Common myeloid progenitor, CD34-positive (primary cell): Measurements from ENCODE around the gene PALM2AKAP2.

Source experiments
- CTCF ChIA-PET: fragments of 350-600 bp; sonication (Branson Sonifier 250); formaldehyde crosslinking; loops from one replicate; lab custom pipeline; 2021; ENCODE audit warnings: antibody characterized with exemption; lab: Charles Lee
- POLR2A ChIA-PET: fragments of 350-600 bp; sonication (Branson Sonifier 250); formaldehyde crosslinking; loops from one replicate; lab custom pipeline; 2021; ENCODE audit warnings: antibody characterized with exemption; lab: Charles Lee
- DNase-seq, 3 donors: peaks; one replicate each; pipeline versions ENCODE4 v3.0.0 to v3.0.0-alpha.2; 2013
- H3K27ac ChIP-seq, 2 experiments: 1 replicate in 1 of 2; 2 replicates in 1 of 2; pipeline ENCODE4 v1.7.0; 2013; ENCODE audit warnings: inconsistent platforms in 2 of 2, low read length in 2 of 2, mild to moderate bottlenecking in 2 of 2, low read depth in 1 of 2, moderate library complexity in 1 of 2; ENCODE audit not compliant: severe bottlenecking in 2 of 2, insufficient read depth in 1 of 2, poor library complexity in 1 of 2
- H3K27me3 ChIP-seq, 5 experiments: replicated peaks in 2 of 5; 1 replicate in 3 of 5; 2 replicates in 2 of 5; pipeline versions ENCODE4 v1.6.1 to v1.7.0; 2013; ENCODE audit warnings: low read length in 4 of 5, mild to moderate bottlenecking in 2 of 5, moderate library complexity in 2 of 5, inconsistent platforms in 1 of 5; ENCODE audit not compliant: insufficient read depth in 5 of 5, control insufficient read depth in 4 of 5
- H3K36me3 ChIP-seq, 4 experiments: 1 replicate in 2 of 4; 2 replicates in 2 of 4; pipeline versions ENCODE4 v1.6.1 to v1.7.0; 2013; ENCODE audit warnings: low read length in 3 of 4, control low read depth in 1 of 4, mild to moderate bottlenecking in 1 of 4; ENCODE audit not compliant: control insufficient read depth in 4 of 4, insufficient read depth in 4 of 4
- H3K4me1 ChIP-seq, 4 experiments: 1 replicate in 3 of 4; 2 replicates in 1 of 4; pipeline versions ENCODE4 v1.6.1 to v1.7.1; 2013; ENCODE audit warnings: low read length in 3 of 4, mild to moderate bottlenecking in 3 of 4, control low read depth in 1 of 4, inconsistent platforms in 1 of 4, moderate library complexity in 1 of 4; ENCODE audit not compliant: control insufficient read depth in 4 of 4, insufficient read depth in 4 of 4; ENCODE audit errors: control extremely low read depth in 1 of 4
- H3K4me3 ChIP-seq, 7 experiments: 1 replicate in 4 of 7; 2 replicates in 3 of 7; pipeline versions ENCODE4 v1.5.1 to v1.7.0; 2013; ENCODE audit warnings: mild to moderate bottlenecking in 7 of 7, low read length in 6 of 7, moderate library complexity in 6 of 7, inconsistent platforms in 2 of 7, low read depth in 2 of 7, control low read depth in 1 of 7; ENCODE audit not compliant: insufficient read depth in 4 of 7, control insufficient read depth in 1 of 7; ENCODE audit errors: extremely low read depth in 1 of 7
- H3K9me3 ChIP-seq, 5 experiments: 1 replicate in 4 of 5; 2 replicates in 1 of 5; pipeline versions ENCODE4 v1.6.1 to v1.7.1; 2013; ENCODE audit warnings: low read length in 4 of 5, mild to moderate bottlenecking in 2 of 5, inconsistent platforms in 1 of 5, low read depth in 1 of 5, moderate library complexity in 1 of 5; ENCODE audit not compliant: control insufficient read depth in 4 of 5, insufficient read depth in 2 of 5; ENCODE audit errors: control extremely low read depth in 1 of 5
- WGBS: methylation state at CpG from one replicate; pipeline ENCODE4 v1.1.5; 2013; ENCODE audit not compliant: insufficient coverage; 5-methylcytosine and 5-hydroxymethylcytosine counted together

Gene PALM2AKAP2

DNA sequence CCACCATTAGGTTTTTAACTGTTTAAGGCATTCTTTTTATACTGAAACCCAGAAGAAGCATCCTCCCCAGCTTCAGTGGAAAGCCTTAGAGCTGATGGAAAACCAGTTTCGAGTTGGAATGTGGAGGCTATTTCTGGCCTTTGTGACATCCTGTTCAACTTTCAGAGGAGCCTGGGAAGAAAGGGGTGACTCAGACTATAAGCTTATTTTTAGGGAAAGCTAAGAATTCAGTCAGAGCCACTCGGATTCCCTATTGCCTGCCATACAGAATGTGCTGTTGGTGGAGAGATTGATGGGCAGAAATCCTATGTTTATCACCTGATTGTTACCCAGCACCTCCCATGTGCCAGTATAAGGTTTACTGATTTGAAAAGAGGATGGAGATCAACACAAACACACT lies 19.8 kb downstream of the PALM2AKAP2 start:
- Histone ChIP-seq H3K36me3 (no peaks in the 10 kb centered on the region), H3K27ac (no peak overlapping the region), H3K4me3 (no peak overlapping the region), H3K4me1 (no peaks in the 10 kb centered on the region), H3K9me3 (no peaks in the 10 kb centered on the region), H3K27me3 (peaks cover 0 to 20% (median 8%) of the 10 kb centered on the region in 5 experiments)
- WGBS, result 36% methylated on average over 1 of the region's 2 CpGs
- ChIA-PET POLR2A (no interaction called here), CTCF (interaction anchor here (1.1 to 2.3 kb wide), 2 partner anchors 20 to 225 kb away, joined by 3 to 7 read pairs; no protein-coding TSS in a partner anchor)
- DNase-seq, result no peak

DNA sequence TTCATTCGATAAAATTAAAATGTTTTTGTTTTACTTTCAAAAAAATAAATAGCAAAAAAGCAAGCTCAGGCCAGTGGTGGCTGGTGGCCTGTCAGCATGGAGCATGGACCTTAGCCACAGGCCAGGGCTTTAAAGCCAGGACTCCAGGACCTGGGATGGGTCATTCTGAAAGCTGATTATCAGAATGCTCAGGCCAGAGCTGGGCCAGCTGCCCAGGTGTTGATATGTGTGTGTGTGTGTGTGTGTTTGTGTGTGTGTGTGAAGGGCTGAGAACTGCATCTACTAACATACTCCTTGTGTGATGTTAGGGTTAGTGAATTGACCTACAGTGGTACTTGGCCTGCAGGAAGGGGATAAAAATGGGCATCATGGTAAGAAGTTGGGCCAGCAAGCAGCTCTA lies 21.5 kb downstream of the PALM2AKAP2 start:
- Histone ChIP-seq H3K27ac (no peak overlapping the region), H3K4me1 (no peaks in the 10 kb centered on the region), H3K4me3 (no peak overlapping the region), H3K9me3 (no peaks in the 10 kb centered on the region), H3K27me3 (peaks cover 0 to 20% (median 11%) of the 10 kb centered on the region in 5 experiments), H3K36me3 (no peaks in the 10 kb centered on the region)
- no peak for DNase-seq
- WGBS, result no CpG with 5 or more reads among the region's 1 CpG
- POLR2A ChIA-PET, result no interaction called here
- CTCF ChIA-PET, result interaction anchor here (1.1 to 2.3 kb wide), 2 partner anchors 16 to 227 kb away, joined by 3 to 7 read pairs; no protein-coding TSS in a partner anchor

DNA sequence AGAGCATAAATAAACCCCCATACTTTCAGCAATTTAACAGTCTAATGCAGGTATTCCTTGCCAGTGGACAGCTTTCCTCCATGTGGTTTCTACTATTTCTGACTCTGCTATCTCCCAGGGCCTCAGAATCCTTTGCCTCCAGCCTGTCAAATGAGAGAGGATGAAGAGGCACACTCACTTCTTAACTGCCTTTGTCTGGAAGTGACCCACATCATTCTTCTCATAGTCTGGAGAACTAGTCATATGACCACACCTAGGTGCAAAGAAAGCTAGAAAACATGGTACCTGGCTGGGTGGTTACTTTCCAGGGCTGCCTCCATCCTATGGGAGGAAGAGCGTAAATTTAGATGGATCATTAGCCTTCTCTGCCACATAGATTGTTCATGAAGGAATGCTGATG lies 22.5 kb downstream of the PALM2AKAP2 start:
- POLR2A ChIA-PET, result no interaction called here
- no peaks in the 10 kb centered on the region for H3K36me3 ChIP-seq
- CTCF ChIA-PET, result no interaction called here
- H3K9me3 ChIP-seq, result peaks cover 0 to 2% (median 0%) of the 10 kb centered on the region in 5 experiments
- H3K4me3 ChIP-seq, result no peak overlapping the region
- no peaks in the 10 kb centered on the region for H3K4me1 ChIP-seq
- no peak for DNase-seq
- H3K27me3 ChIP-seq, result peaks cover 0 to 20% (median 11%) of the 10 kb centered on the region in 5 experiments
- H3K27ac ChIP-seq, result no peak overlapping the region
- WGBS, result 100% methylated on average over 1 of the region's 1 CpG

GRCh38 chr9:109805050-109805449 lies 25.1 kb downstream of the PALM2AKAP2 start:
- POLR2A ChIA-PET, result no interaction called here
- Histone ChIP-seq H3K4me1 (no peaks in the 10 kb centered on the region), H3K27ac (no peak overlapping the region), H3K36me3 (no peaks in the 10 kb centered on the region), H3K9me3 (peaks cover 0 to 4% (median 4%) of the 10 kb centered on the region in 5 experiments), H3K4me3 (no peak overlapping the region), H3K27me3 (peaks cover 0 to 22% (median 13%) of the 10 kb centered on the region in 5 experiments)
- CTCF ChIA-PET, result no interaction called here
- WGBS, result no CpG with 5 or more reads among the region's 2 CpGs
- no peak for DNase-seq

- WGBS, result 54% methylated on average over 2 of the region's 2 CpGs
- POLR2A ChIA-PET, result interaction anchor here (0.6 kb wide), 1 partner anchor 181 kb away, joined by 3 read pairs; no protein-coding TSS in a partner anchor
- H3K9me3 ChIP-seq, result peaks cover 0 to 4% (median 4%) of the 10 kb centered on the region in 5 experiments
- no peaks in the 10 kb centered on the region for H3K4me1 ChIP-seq
- CTCF ChIA-PET, result no interaction called here
- H3K4me3 ChIP-seq, result no peak overlapping the region
- DNase-seq, result no peak
- H3K27me3 ChIP-seq, result peaks cover 0 to 24% (median 8%) of the 10 kb centered on the region in 5 experiments
- no peak overlapping the region for H3K27ac ChIP-seq
- no peaks in the 10 kb centered on the region for H3K36me3 ChIP-seq
Measured at GRCh38 chr9:109806506-109807115, 26.6 kb downstream of the PALM2AKAP2 start.

GRCh38 chr9:109811876-109812275 lies 31.9 kb downstream of the PALM2AKAP2 start:
- POLR2A ChIA-PET, result interaction anchor here (0.6 kb wide), 1 partner anchor 540 kb away, joined by 3 read pairs; no protein-coding TSS in a partner anchor
- no peak for DNase-seq

GRCh38 chr9:109812331-109812730 lies 32.3 kb downstream of the PALM2AKAP2 start:
- no peak overlapping the region for H3K4me3 ChIP-seq
- 100% methylated on average over 4 of the region's 4 CpGs for WGBS
- peaks cover 0 to 6% (median 2%) of the 10 kb centered on the region in 4 experiments for H3K4me1 ChIP-seq
- no peak overlapping the region for H3K27ac ChIP-seq
- peaks cover 0 to 4% (median 2%) of the 10 kb centered on the region in 5 experiments for H3K9me3 ChIP-seq
- ChIA-PET CTCF (no interaction called here), POLR2A (interaction anchor here (0.6 kb wide), 1 partner anchor 540 kb away, joined by 3 read pairs; no protein-coding TSS in a partner anchor)
- no peak for DNase-seq
- H3K36me3 ChIP-seq, result no peaks in the 10 kb centered on the region
- H3K27me3 ChIP-seq, result peaks cover 0 to 60% (median 8%) of the 10 kb centered on the region in 5 experiments

More at GRCh38 chr9:109811876-109812275, 31.9 kb downstream of the PALM2AKAP2 start:
- Histone ChIP-seq H3K36me3 (no peaks in the 10 kb centered on the region), H3K27me3 (peaks cover 0 to 56% (median 8%) of the 10 kb centered on the region in 5 experiments), H3K9me3 (peaks cover 0 to 4% (median 4%) of the 10 kb centered on the region in 5 experiments), H3K4me1 (peaks cover 0 to 6% (median 2%) of the 10 kb centered on the region in 4 experiments), H3K4me3 (no peak overlapping the region), H3K27ac (no peak overlapping the region)
- 100% methylated on average over 1 of the region's 1 CpG for WGBS
- CTCF ChIA-PET, result no interaction called here
